ENCODE results near the gene TMEM154. TPM values are rescaled to one million over a fixed set of nuclear protein-coding genes. Genes with fewer than 3 reads are reported as not detected.

TMEM154 gene
- total and polyA plus RNA-seq, 12 donors = 0.10 to 3.6 (median 0.33) TPM; not detected in 1

GRCh38 chr4:152708361-152708760 is 28.6 kb upstream of the TMEM154 start:
- H3K27me3 ChIP-seq = no peaks in the 10 kb centered on the region
- H3K27ac ChIP-seq = no peak overlapping the region
- H3K36me3 ChIP-seq (replicated peaks in 1 of 2) = no peaks in the 10 kb centered on the region
- intact Hi-C loops (cut with DNase I) = no loop called here
- 56 to 61% (median 59%) methylated on average over 1 of the region's 1 CpG for WGBS, 4 donors
- H3K4me1 ChIP-seq (replicated peaks in 1 of 2) = no peaks in the 10 kb centered on the region
- DNase-seq = no peak
- TF ChIP-seq CTCF (IDR thresholded peaks at IDR 0.05) = no peak
- TF ChIP-seq POLR2A (IDR thresholded peaks at IDR 0.05) = no peak
- no peaks in the 10 kb centered on the region for H3K9me3 ChIP-seq (replicated peaks in 1 of 3)
- no peak overlapping the region for H3K4me3 ChIP-seq

- intact Hi-C loops (cut with DNase I) = no loop called here
- H3K4me3 ChIP-seq = no peak overlapping the region
- H3K9me3 ChIP-seq (replicated peaks in 1 of 3) = no peaks in the 10 kb centered on the region
- no peak overlapping the region for H3K27ac ChIP-seq
- no peak for TF ChIP-seq POLR2A (IDR thresholded peaks at IDR 0.05)
- TF ChIP-seq CTCF (IDR thresholded peaks at IDR 0.05) = no peak
- no peaks in the 10 kb centered on the region for H3K36me3 ChIP-seq (replicated peaks in 1 of 2)
- H3K4me1 ChIP-seq (replicated peaks in 1 of 2) = no peaks in the 10 kb centered on the region
- no peaks in the 10 kb centered on the region for H3K27me3 ChIP-seq
- WGBS, 4 donors = 67 to 82% (median 76%) methylated on average over 5 of the region's 5 CpGs
- no peak for DNase-seq
Measured at GRCh38 chr4:152707632-152708031, 27.8 kb upstream of the TMEM154 start.

GRCh38 chr4:152705903-152706302 is 26.1 kb upstream of the TMEM154 start:
- H3K36me3 ChIP-seq (replicated peaks in 1 of 2) = no peaks in the 10 kb centered on the region
- 54 to 89% (median 64%) methylated on average over 1 of the region's 1 CpG for WGBS, 4 donors
- no peaks in the 10 kb centered on the region for H3K27me3 ChIP-seq
- no peak overlapping the region for H3K4me3 ChIP-seq
- intact Hi-C loops (cut with DNase I) = no loop called here
- DNase-seq = no peak
- no peak overlapping the region for H3K27ac ChIP-seq
- TF ChIP-seq POLR2A (IDR thresholded peaks at IDR 0.05) = no peak
- TF ChIP-seq CTCF (IDR thresholded peaks at IDR 0.05) = no peak
- H3K4me1 ChIP-seq (replicated peaks in 1 of 2) = no peaks in the 10 kb centered on the region
- H3K9me3 ChIP-seq (replicated peaks in 1 of 3) = no peaks in the 10 kb centered on the region

- 48 to 88% (median 65%) methylated on average over 1 of the region's 1 CpG for WGBS, 4 donors
- Histone ChIP-seq H3K4me1 (replicated peaks in 1 of 2) (no peaks in the 10 kb centered on the region), H3K4me3 (no peak overlapping the region), H3K27me3 (peaks cover under 1% of the 10 kb centered on the region), H3K9me3 (replicated peaks in 1 of 3) (no peaks in the 10 kb centered on the region), H3K27ac (no peak overlapping the region), H3K36me3 (replicated peaks in 1 of 2) (no peaks in the 10 kb centered on the region)
- intact Hi-C loops (cut with DNase I) = no loop called here
- TF ChIP-seq CTCF (IDR thresholded peaks at IDR 0.05) (no peak), POLR2A (IDR thresholded peaks at IDR 0.05) (no peak)
- no peak for DNase-seq
Measured at GRCh38 chr4:152704788-152705187, 25.0 kb upstream of the TMEM154 start.
